ENCODE measurements around the gene CATSPER1.

CATSPER1 gene

DNA sequence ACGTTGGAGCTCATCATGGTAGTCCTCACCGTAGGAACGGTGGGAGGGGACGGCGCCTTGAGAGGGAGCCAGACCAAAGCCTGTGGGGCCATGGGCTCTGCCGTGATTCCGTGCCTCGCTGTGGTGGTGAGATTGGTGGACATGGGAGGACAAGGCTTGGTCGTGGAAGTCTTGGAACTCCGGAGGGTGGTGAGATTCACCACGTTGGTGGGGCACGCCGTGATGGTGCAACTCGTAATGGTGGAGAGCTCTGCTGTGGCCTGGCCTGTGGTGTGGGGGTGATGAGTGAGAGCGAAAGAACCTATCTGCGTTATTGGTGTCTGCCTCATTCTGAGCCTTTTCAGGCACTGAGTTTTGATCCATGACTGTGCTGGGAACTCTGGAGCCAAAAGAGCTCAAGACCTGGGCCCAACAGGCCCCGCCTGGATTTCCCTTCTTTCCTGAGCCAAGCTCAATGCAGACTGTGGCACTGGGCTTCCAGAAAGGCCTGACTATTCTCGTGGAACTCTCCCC is at the start of gene CATSPER1:
Gene CATSPER1, minus strand, starts transcription at position 463 of the 513 bp plus-strand sequence. Its CDS starts 100 bp downstream, at position 363.
- no peak for FAIRE-seq

DNA sequence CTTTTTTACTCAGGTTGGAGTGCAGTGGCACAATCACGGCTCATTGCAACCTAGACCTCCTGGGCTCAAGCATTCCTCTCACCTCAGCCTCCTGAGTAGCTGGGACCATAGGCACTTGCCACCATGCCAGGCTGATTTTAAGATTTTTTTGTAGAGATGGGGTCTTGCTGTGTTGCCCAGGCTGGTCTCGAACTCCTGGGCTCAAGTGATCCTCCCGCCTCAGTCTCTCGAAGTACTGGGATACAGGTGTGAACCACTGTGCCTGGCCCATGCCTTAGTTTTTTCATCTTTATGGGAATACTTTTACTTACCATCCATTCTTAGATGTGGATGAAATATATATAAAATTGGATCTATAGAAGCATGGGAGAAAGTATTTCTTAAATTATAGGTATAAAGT is 49.0 kb upstream of the CATSPER1 start:
- FAIRE-seq = no peak

DNA sequence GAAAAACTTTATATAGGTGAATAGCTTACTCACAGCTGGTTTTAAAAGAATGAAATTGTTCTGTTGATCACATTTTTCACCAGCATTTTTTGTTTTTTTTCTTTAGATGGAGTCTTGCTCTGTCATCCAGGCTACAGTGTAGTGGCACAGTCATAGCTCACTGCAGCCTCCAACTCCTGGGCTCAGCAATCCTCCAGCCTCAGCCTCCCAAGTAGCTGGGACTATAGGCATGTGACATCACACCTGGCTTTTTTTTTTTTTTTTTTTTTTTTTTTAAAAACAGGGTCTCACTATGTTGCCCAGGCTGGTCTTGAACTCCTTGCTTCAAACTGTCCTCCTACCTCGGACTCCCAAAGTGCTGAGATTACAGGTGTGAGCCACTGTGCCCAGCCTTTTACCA is 47.4 kb upstream of the CATSPER1 start:
- no peak for FAIRE-seq

DNA sequence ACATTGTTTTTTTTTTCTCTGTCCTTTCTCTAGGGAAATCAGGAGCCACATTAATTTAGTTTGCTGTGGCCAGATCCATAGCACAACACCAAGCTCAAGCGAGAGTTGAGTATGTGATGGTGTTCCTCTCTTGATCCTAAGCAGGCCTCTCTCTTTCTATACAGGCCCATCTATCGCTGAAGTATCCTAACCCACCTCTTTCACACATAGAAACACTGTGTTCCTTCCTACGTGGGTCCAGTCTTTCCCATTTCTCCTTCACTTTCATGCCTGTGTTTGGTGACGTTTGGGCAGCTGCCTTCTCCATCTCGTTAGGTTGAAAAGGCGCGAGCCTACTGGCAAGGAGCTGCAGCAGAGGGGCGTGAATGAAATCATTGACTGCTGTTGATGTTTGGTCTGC is 46.2 kb upstream of the CATSPER1 start:
- FAIRE-seq = no peak

DNA sequence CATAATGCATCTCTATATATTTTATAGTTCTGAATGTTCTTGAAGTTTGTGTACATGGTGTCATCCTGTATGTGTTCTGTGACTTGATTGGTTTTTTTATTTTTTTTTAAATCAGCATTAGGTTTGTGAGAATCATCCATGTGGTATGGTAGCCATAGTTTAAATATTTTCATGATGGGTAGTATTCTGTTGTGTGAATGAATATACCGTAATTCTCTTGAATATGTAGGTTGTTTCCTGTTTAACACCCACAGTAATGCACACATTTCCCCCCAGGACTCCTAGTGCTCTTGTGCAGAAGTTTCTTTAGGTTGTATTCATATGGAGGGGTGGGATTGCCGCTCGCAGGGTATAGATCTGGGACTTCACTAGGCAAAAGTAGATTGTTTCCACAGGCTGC is 45.8 kb upstream of the CATSPER1 start:
- FAIRE-seq = no peak

DNA sequence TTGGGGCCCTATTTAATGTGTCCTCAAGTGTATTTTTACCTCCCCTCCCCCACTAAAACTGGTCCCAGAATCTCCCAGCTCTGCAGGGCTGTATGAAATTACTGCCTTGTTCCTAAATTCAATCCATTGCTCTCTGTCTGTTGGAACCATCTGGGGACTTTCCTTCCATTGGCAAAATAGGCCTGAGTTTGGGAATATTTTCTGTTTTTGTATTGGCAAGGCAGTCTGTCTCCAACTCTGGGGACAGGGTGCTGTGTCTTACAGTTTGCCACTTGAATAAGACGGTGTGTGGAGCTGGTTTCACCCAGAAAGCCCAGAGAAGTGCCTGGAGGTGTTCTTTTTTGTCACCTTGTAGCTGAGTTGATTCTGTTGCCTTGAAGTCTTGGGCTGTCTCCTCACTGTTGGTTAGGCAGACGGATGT is 45.1 kb upstream of the CATSPER1 start:
- FAIRE-seq = no peak

DNA sequence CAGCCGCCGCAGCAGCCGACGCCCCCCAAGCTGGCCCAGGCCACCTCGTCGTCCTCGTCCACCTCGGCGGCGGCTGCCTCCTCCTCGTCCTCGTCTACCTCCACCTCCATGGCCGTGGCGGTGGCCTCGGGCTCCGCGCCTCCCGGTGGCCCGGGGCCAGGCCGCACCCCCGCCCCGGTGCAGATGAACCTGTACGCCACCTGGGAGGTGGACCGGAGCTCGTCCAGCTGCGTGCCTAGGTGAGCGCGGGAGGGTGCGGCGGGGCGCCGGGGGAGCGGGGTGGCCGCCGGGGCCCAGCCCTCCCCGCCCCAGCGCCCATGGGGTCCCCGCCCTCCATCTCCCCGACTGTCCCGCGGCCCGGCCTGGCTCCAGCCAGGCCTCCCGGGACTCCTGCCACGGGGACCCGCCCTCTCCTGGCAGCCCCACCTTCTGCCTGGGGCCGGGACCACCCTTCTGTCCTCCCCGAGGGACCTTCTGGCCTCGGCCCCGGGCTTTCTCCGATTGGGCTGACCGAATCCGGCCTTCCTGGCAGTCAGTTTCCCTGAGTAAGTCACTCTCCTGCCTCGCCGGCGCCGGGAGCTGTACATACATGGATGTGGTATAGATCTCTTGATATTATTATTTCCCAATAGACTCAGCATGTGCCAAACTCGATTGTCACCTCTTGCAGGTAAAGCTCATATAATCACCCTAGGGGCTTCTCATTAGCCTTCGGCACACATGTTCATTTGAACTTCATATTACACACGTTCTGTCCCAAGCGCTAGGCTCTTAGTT is 44.5 kb upstream of the CATSPER1 start:
- FAIRE-seq = no peak

DNA sequence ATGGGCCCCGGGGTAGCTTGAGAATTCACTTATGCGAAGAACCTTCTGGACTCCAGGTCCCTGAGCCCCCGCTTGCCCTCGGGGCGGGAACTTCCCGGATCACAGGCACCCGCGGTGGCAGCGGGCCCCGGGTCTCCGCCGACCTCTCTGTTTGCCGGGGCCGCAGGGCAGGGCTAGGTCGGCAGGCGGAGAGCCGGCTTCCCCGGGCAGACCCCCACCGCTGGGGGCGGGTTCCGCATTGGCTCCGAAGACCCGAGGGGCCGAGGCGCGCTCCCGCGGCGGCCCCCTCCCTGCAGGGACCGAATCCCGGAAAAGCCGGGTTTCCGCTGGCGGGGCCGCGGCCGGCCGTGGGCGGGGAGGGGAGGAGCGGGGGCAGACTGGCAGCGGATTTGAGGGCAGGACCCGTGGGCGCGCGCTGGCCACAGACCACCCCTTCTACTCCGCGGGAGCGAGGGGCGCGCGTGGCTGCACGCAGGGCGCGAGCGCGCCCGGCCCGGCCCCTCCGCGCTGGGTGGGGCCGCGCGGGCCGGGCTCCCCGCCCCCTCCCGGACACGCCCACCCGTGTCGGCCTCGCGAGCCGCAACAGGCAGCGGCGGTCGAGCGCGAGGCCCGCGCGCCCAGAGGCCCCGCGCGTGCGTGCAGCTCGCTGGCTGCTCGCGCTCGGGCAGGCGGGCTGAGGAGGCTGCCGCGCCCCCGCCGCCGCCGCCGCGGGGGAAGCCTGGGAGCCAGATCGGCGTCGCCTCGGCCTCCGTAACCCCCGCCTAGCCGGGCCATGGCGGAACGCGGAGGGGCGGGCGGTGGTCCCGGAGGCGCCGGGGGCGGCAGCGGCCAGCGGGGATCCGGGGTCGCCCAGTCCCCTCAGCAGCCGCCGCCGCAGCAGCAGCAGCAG is 43.7 kb upstream of the CATSPER1 start, which contains the start of gene PACS1:
Gene PACS1, plus strand, starts transcription at position 558 of the 889 bp plus-strand sequence. Its CDS starts 215 bp downstream, at position 773.
- FAIRE-seq = no peak

DNA sequence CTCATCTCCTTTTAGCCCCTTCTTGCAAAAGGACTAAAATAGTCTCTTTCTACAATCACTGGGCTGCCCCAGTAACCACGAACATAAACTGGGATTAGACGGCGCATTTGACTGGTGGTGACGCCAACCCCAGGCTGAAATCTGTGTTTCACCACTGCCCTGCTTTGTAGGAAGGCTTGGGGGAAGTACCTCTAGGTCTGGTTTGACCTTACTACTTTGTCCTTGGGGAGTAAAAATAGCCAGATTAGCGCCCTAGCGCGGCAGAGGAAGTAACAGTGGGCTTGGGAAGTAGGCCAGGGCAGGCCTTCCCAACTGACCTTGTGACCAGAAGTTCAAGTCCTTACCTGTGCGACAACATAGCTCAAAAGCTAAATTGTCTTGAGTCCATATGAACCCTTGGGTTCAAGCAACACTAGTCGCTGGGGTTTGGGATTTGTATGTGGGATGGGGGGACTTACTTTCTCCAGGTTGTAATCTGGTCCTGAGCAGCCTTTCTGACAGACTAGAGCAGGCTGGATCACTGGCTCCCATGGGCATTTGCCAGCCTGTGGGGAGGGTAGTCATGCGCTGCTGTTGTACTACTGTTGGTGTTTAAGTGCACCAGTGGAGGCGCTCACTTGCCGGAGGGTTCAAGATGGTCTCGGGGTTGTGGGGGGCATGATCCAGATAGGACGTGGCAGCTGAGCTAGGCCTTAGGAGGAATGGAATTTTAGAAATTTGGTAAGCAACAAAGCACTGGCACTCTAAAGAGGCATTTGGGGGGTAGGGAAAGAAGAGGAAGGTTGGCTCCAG is 42.8 kb upstream of the CATSPER1 start:
- FAIRE-seq = no peak

DNA sequence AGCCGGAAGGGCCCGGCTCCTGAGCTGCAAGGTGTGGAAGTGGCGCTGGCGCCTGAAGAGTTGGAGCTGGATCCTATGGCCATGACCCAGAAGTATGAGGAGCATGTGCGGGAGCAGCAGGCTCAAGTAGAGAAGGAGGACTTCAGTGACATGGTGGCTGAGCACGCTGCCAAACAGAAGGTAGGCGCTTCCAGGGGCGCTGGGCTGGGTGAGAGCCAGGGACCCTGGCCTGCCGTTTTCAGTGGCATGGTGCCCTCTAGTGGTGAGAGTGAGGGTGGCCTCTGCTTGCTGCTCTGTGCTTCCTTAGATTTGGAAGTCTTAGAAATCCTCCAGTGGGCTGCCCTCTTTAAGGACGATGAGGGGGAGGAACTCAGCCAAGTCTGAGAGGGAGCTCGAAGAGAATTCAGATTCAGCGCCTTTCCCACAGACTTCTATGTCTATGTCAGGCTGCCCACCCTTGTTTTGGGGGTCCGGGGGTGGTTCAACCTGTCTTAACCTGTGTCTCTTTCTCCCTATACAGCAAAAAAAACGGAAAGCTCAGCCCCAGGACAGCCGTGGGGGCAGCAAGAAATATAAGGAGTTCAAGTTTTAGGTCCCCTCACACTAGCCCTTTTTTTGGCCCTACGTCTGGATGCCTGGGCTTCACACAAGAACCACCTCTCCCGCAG is 42.0 kb upstream of the CATSPER1 start:
- no peak for FAIRE-seq

DNA sequence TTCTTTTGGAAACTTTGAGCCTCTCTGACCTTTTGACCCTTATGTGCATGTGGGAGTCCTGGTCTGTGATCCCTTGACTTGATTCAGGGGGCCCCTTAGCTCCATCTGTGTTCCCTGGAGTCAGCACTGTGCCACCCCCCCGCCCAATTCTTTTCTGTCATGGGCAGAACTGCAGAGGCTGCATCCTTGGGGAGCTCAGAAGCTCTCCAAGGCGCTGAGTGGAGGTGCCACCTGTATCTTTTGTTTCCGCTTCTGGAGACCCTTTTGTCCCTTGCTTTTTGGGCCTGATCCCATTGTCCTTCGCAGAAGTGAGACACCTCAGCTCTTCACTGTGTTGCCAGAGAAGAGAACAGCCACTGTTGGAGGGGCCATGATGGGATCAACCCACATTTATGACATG is 41.4 kb upstream of the CATSPER1 start:
- no peak for FAIRE-seq

DNA sequence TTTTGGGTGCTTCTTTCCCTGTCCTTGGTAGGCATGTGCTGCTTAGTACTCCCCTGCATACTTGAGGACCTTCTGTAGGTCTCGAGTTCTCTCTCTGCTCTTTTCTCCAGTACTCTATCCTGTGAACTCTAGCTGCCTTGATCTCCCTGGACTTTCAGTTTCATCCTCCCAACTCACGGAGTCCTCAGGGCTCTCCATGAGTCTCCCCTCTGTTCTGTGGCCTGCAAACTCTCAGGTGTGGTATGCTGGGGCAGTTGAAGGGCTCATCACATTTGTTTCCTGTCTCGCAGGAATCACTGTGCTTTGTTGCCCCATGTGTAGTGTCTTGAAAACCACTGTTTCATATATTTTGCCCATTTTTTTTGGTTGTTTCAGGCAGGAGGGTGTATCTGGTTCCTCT is 40.5 kb upstream of the CATSPER1 start:
- FAIRE-seq = no peak

DNA sequence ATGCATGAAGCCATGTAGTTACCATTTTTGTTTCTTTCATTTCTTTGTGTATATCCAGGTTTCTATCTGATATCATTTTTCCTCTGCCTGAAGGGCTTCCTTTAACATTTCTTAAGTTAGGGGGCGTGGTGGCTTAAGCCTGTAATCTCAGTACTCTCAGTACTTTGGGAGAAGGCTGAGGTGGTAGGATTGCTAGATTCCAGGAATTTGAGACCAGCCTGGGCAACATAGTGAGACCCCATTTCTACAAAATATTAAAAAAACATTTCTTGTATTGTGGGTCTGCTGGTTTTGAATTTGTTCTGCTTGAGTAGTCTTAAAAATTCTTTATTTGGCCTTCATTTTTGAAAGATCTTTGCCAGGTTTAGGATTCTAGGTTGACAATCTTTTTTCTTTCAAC is 38.3 kb upstream of the CATSPER1 start:
- no peak for FAIRE-seq

DNA sequence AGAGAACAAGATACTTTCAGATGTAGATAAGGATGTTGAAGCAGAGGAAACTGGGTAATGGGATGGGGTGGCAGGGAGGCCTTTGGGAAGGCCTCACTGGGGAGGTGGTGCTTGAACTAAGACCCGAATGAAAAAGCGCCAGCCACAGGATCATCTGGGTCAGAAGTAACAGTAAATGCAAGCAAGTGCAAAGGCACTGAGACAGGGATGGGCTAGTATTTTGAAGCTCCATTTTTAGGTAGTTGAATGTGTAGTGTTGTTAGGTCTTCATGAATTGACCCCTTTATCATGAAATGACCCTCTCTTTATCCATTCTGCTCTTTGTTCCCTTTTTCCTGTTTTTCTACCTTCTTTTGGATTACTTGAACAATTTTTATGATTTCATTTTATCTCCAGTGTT is 37.6 kb upstream of the CATSPER1 start:
- FAIRE-seq = no peak

DNA sequence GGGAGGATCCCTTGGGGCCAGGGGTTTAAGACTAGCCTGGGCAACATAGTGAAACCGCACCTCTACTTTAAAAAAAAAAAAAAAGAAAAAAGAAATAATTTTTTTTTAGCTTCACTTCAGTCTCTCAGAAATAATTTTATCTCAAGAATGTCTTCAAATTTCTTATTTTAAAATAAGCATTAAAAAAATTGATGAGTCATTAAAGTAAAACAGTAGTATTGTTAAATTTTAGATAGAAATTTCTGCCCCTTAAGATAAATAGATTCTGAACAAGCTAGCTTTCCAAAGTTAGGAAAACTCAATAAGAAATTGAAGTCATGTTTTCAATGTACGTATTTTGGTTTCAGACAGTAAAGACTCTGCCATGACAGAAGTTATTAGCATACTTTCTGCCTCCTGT is 36.1 kb upstream of the CATSPER1 start:
- no peak for FAIRE-seq

DNA sequence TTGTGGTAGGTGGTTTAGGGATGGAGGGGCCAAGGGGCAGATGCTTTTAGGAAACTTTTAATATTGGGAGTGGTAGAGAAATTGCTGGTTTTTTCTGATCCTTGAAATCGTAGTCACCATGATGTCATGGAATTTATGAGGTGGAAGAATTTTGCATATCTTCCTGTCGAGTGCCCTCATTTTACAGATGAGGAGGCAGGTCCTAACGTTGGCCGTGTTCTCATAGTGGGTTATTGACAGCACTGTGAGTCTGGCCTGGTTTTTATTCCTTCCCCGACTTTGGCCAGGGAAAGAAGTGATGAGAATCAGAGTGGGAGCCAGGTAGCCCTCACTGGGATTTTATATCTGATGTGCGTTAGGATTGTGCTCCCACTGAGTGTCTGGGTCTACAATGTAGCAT is 35.0 kb upstream of the CATSPER1 start:
- no peak for FAIRE-seq

DNA sequence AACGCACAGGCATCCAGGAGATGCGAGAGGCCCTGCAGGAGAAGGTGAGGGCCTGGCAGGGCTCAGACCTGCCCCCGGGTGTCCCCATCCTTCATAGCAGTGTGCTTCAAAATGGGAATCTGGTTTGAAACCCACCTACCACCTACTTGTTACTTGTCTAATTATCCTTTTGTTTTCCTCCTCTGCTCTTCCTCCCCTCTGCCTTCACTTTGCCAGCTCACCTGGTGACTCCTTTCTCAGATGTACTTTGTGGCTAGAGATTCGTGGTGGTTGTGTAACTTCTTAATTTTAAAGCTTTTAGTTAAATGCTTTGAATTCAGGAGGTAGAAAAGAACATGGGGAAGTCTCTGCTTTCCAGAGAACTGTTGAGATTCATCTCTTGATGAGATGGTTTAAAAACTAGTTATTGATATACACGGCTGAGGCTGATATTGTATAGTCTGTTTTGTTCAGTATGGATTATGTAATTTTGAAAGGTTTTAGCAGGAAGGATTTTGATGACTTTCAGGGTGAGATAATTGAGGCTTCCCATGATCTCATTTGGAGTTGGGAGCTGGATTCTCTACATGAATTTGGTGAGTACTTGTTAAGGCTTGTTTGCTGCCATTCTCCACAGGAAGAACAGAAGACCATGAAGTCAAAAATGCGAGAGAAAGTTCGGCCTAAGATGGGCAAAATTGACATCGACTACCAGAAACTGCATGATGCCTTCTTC is 33.8 kb upstream of the CATSPER1 start:
- no peak for FAIRE-seq

DNA sequence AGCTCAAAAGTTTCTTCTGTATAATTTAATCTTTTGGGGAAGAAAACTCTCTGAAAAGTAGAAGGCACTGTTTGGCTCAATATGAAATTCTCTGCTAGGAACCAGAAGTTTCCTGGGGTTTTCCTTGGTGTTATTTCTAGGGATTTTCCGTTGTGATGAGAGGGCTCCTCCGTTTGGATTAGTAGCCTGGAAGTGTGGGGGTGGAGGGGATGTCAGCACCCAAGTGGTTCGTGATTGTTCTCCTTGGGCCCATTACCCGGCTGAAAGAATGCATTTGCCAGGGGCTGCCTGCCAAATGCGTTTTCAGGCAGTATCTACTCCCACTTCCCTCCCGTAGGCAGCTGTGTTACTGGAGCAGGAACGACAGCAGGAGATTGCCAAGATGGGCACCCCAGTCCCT is 30.2 kb upstream of the CATSPER1 start:
- no peak for FAIRE-seq

DNA sequence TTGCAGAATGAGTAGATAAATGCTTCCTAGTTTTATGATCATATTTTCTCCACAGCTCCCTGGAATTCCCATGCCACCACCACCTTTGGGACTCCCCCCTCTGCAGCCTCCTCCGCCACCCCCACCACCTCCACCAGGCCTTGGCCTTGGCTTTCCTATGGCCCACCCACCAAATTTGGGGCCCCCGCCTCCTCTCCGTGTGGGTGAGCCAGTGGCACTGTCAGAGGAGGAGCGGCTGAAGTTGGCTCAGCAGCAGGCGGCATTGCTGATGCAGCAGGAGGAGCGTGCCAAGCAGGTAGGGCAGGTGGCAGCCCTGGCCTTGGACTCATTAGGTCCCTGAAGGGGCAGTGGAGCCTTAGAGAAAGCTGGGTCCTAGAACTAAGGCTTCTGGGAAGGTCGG is 28.7 kb upstream of the CATSPER1 start:
- FAIRE-seq = no peak

DNA sequence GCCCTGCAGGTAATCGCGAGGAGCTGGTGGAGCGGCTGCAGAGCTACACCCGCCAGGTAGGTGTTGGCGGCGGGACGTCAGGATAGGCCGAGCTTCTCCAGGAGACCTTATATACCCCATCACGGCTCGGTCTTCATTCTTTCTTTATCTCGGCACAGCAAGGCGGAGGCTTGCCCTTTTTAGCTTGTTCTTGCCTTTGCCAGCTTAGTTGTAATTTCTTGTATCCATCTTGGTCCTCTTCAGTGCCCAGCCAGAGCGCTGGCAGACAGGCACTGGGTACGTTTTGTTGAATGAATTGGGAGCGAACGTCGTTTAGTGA is 26.3 kb upstream of the CATSPER1 start:
- no peak for FAIRE-seq

DNA sequence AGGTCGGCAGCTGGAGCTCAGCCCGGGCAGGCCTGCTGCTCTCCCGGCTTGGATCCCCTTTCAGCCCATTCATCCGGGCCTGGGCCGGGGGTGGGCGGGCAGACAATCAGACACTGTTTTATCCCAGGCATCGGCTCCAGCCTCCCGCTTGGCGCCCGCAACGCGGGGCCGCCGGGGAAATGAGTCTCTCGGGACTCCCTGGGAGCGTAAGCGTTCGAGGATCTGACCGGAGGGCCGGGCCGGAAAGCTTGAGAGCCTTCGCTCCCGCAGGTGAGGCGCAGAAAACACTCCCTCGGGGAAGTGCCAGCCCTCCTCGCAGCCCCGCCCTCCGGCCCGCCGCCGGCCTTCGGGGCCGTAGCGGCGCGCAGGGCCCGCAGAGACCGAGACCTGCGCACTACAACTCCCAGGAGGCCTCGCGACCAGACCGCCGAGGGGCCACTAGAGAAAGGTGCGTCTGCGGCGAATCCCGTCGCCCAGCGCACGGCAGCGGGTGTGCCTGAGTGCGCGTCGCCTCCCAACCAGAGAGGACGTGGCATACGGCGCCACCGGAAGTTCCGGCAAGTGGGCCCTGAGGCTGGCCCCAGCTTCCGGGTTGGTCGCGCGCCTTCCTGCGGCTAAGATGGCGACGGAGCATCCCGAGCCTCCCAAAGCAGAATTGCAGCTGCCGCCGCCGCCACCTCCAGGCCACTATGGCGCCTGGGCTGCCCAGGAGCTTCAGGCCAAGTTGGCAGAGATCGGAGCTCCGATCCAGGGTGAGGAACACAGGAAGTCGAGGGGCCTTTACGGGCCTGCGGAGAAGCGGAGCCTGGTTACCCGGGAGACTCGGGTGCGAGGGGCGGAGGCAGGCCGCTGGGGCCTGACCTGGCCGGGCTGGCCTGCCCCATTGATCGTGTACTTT is 25.7 kb upstream of the CATSPER1 start, which contains the start of gene SF3B2:
Gene SF3B2, plus strand, starts transcription at position 599 of the 898 bp plus-strand sequence. Its CDS starts 21 bp downstream, at position 620.
- peak; percentile 31 for FAIRE-seq

Data from TTC549 (cell line).